Measurements from ENCODE around the gene LCOR. TPM values are rescaled to one million over a fixed set of nuclear protein-coding genes. Genes with fewer than 3 reads are reported as not detected.

Gene LCOR
- polyA plus RNA-seq, 1 experiment, result 11.6 TPM

GRCh38 chr10:96912405-96912804, 80.3 kb downstream of the LCOR start:
- Histone ChIP-seq H3K27me3 (ENCODE audit: control insufficient read depth, insufficient read depth, low read length) (no peaks in the 10 kb centered on the region), H3K9me3 (ENCODE audit: control insufficient read depth, insufficient read depth, low read length) (no peaks in the 10 kb centered on the region), H3K4me3 (ENCODE audit: low read depth, low read length) (no peak overlapping the region), H3K27ac (ENCODE audit: low read depth, low read length) (no peak overlapping the region)
- TF ChIP-seq CTCF (IDR thresholded peaks at IDR 0.05; ENCODE audit: low read depth, low read length), result no peak
- DNase-seq (ENCODE audit: low read depth, low spot score), result no peak
- ChIA-PET POLR2A (no interaction called here), CTCF (interaction anchor here (1.0 kb wide), 1 partner anchor 298 kb away, joined by 3 read pairs; no protein-coding TSS in a partner anchor)

GRCh38 chr10:96913906-96914305, 81.8 kb downstream of the LCOR start:
- no peak for TF ChIP-seq CTCF (IDR thresholded peaks at IDR 0.05; ENCODE audit: low read depth, low read length)
- CTCF ChIA-PET, result no interaction called here
- POLR2A ChIA-PET, result no interaction called here

GRCh38 chr10:96917628-96918027, 85.5 kb downstream of the LCOR start:
- no peak for DNase-seq (ENCODE audit: low read depth, low spot score)
- CTCF ChIA-PET, result no interaction called here

More at GRCh38 chr10:96913906-96914305, 81.8 kb downstream of the LCOR start:
- no peaks in the 10 kb centered on the region for H3K27me3 ChIP-seq (ENCODE audit: control insufficient read depth, insufficient read depth, low read length)
- DNase-seq (ENCODE audit: low read depth, low spot score), result no peak
- no peaks in the 10 kb centered on the region for H3K9me3 ChIP-seq (ENCODE audit: control insufficient read depth, insufficient read depth, low read length)
- no peak overlapping the region for H3K27ac ChIP-seq (ENCODE audit: low read depth, low read length)
- no peak overlapping the region for H3K4me3 ChIP-seq (ENCODE audit: low read depth, low read length)

GRCh38 chr10:96918214-96919002, 86.3 kb downstream of the LCOR start:
- CTCF ChIA-PET, result interaction anchor here (1.0 kb wide), 1 partner anchor 8 kb away, joined by 3 read pairs; no protein-coding TSS in a partner anchor
- no peak for DNase-seq (ENCODE audit: low read depth, low spot score)
- POLR2A ChIA-PET, result no interaction called here
- no peaks in the 10 kb centered on the region for H3K27me3 ChIP-seq (ENCODE audit: control insufficient read depth, insufficient read depth, low read length)
- H3K27ac ChIP-seq (ENCODE audit: low read depth, low read length), result no peak overlapping the region
- no peak overlapping the region for H3K4me3 ChIP-seq (ENCODE audit: low read depth, low read length)
- no peak for TF ChIP-seq CTCF (IDR thresholded peaks at IDR 0.05; ENCODE audit: low read depth, low read length)
- 0 out of 2 replicates have a peak, but pooled peaks cover 3% of the 10 kb centered on the region for H3K9me3 ChIP-seq (ENCODE audit: control insufficient read depth, insufficient read depth, low read length)

More at GRCh38 chr10:96917628-96918027, 85.5 kb downstream of the LCOR start:
- POLR2A ChIA-PET, result no interaction called here
- Histone ChIP-seq H3K4me3 (ENCODE audit: low read depth, low read length) (no peak overlapping the region), H3K27me3 (ENCODE audit: control insufficient read depth, insufficient read depth, low read length) (no peaks in the 10 kb centered on the region), H3K9me3 (ENCODE audit: control insufficient read depth, insufficient read depth, low read length) (0 out of 2 replicates have a peak, but pooled peaks cover 3% of the 10 kb centered on the region), H3K27ac (ENCODE audit: low read depth, low read length) (no peak overlapping the region)
- no peak for TF ChIP-seq CTCF (IDR thresholded peaks at IDR 0.05; ENCODE audit: low read depth, low read length)

GRCh38 chr10:96919785-96920430, 87.8 kb downstream of the LCOR start:
- Histone ChIP-seq H3K27me3 (ENCODE audit: control insufficient read depth, insufficient read depth, low read length) (no peaks in the 10 kb centered on the region), H3K9me3 (ENCODE audit: control insufficient read depth, insufficient read depth, low read length) (0 out of 2 replicates have a peak, but pooled peaks cover 3% of the 10 kb centered on the region), H3K4me3 (ENCODE audit: low read depth, low read length) (no peak overlapping the region), H3K27ac (ENCODE audit: low read depth, low read length) (no peak overlapping the region)
- ChIA-PET CTCF (interaction anchor here (1.0 kb wide), 1 partner anchor 10 kb away, joined by 3 read pairs; no protein-coding TSS in a partner anchor), POLR2A (no interaction called here)
- no peak for DNase-seq (ENCODE audit: low read depth, low spot score)
- TF ChIP-seq CTCF (IDR thresholded peaks at IDR 0.05; ENCODE audit: low read depth, low read length), result no peak

Data from AG04450 (cell line).